ENCODE measurements around the gene AHCYL1. TPM values are rescaled to one million over a fixed set of nuclear protein-coding genes. Genes with fewer than 3 reads are reported as not detected.

AHCYL1 gene
- polyA plus RNA-seq, 2 of the 4 experiments (the other 2 are of a cell fraction) = 124 to 148 TPM

- WGBS (ENCODE audit: missing lambda C conversion rate) = 9% methylated on average over 1 of the region's 1 CpG
- Histone ChIP-seq H3K4me1 (peaks cover 55% of the 10 kb centered on the region), H3K4me3 (no peak overlapping the region), H3K4me2 (peak overlapping the region; percentile 96), H3K9me3 (no peaks in the 10 kb centered on the region), H3K27ac (no peak overlapping the region)
- FAIRE-seq (no peak), DNase-seq (ENCODE audit: low read depth in 1 of 2, low spot score in 1 of 2) (no peak), ATAC-seq (no peak)
- TF ChIP-seq ZFP36 (IDR thresholded peaks at IDR 0.05; ENCODE audit: borderline replicate concordance, partially characterized antibody) (no peak), NR3C1 (IDR thresholded peaks at IDR 0.05) (no peak), HOXB13 (CRISPR knock-in tag; IDR thresholded peaks at IDR 0.05; ENCODE audit: low read depth) (no peak), ZC3H11A (IDR thresholded peaks at IDR 0.05) (no peak), RNF2 (IDR thresholded peaks at IDR 0.05; ENCODE audit: borderline replicate concordance, low read depth) (no peak), FOXS1 (CRISPR knock-in tag; IDR thresholded peaks at IDR 0.05) (no peak), KDM5A (IDR thresholded peaks at IDR 0.05) (no peak), BCL3 (IDR thresholded peaks at IDR 0.05) (no peak), HES2 (IDR thresholded peaks at IDR 0.05) (no peak)
- POLR2A ChIA-PET = no interaction called here
- CTCF ChIA-PET = interaction anchor here (0.9 to 5.0 kb wide), 8 partner anchors 8 to 474 kb away, joined by 3 to 46 read pairs (median 4); partner anchors contain the start of gene AHCYL1
Observed at GRCh38 chr1:110006516-110006915, 22.0 kb downstream of the AHCYL1 start.

GRCh38 chr1:110007046-110007830 lies 22.7 kb downstream of the AHCYL1 start:
- FAIRE-seq (no peak), ATAC-seq (no peak), DNase-seq (ENCODE audit: low read depth in 1 of 2, low spot score in 1 of 2) (no peak)
- ChIA-PET POLR2A (no interaction called here), CTCF (interaction anchor here (0.8 to 5.0 kb wide), 11 partner anchors 9 to 475 kb away, joined by 3 to 46 read pairs (median 4); partner anchors contain the start of gene AHCYL1)
- TF ChIP-seq EHF (CRISPR knock-in tag; IDR thresholded peaks at IDR 0.05) (no peak), SMC3 (IDR thresholded peaks at IDR 0.05) (no peak), CTCF (IDR thresholded peaks at IDR 0.05) (no peak), CBX8 (IDR thresholded peaks at IDR 0.05) (no peak), JUN (IDR thresholded peaks at IDR 0.05) (no peak), HEYL (CRISPR knock-in tag; IDR thresholded peaks at IDR 0.05) (no peak), HOXB5 (CRISPR knock-in tag; IDR thresholded peaks at IDR 0.05) (no peak), E2F6 (IDR thresholded peaks at IDR 0.05; ENCODE audit: borderline replicate concordance, low read depth) (no peak), RFX5 (IDR thresholded peaks at IDR 0.05) (no peak), NPAS2 (CRISPR knock-in tag; IDR thresholded peaks at IDR 0.05; ENCODE audit: borderline replicate concordance) (no peak), ESRRA (IDR thresholded peaks at IDR 0.05; ENCODE audit: borderline replicate concordance, low read length) (no peak), ATOH8 (CRISPR knock-in tag; IDR thresholded peaks at IDR 0.05; ENCODE audit: low read depth) (no peak), PHF8 (IDR thresholded peaks at IDR 0.05; ENCODE audit: borderline replicate concordance, low read depth) (no peak), EHMT2 (IDR thresholded peaks at IDR 0.05; ENCODE audit: low read depth) (no peak), BCL3 (IDR thresholded peaks at IDR 0.05) (no peak), HMGXB4 (CRISPR knock-in tag; IDR thresholded peaks at IDR 0.05; ENCODE audit: borderline replicate concordance) (no peak), HOXB13 (CRISPR knock-in tag; IDR thresholded peaks at IDR 0.05; ENCODE audit: low read depth) (no peak), MAFK (IDR thresholded peaks at IDR 0.05; ENCODE audit: partially characterized antibody) (no peak)
- Histone ChIP-seq H3K27ac (peak overlapping the region in 1 of 2 experiments; percentile 43; a peak in 2 of 6 replicates), H3K9me3 (no peaks in the 10 kb centered on the region), H3K4me2 (peak overlapping the region; percentile 96), H3K4me3 (no peak overlapping the region), H3K4me1 (peaks cover 47% of the 10 kb centered on the region)
- 89% methylated on average over 4 of the region's 4 CpGs for WGBS (ENCODE audit: missing lambda C conversion rate)
